GM06990 (cell line): ENCODE results near the gene RHOBTB3.
"Not testable (repeated sequence)": the region's sequence is repeated elsewhere in the genome, so short reads cannot be mapped to it uniquely, and the experiment has no call there.

ENCODE experiments used
- DNase-seq: peaks from one replicate; pipeline ENCODE4 v3.0.0-alpha.2; 2011; ENCODE audit not compliant: insufficient read length; ENCODE audit errors: extremely low read depth
- H3K27me3 ChIP-seq: replicated peaks from 2 replicates; pipeline ENCODE4 v1.6.0; 2011; ENCODE audit warnings: low read length; ENCODE audit not compliant: control insufficient read depth, insufficient read depth
- H3K36me3 ChIP-seq: 2 replicates; pipeline ENCODE4 v1.5.1; 2011; ENCODE audit warnings: low read length; ENCODE audit not compliant: control insufficient read depth, insufficient read depth
- H3K4me3 ChIP-seq: replicated peaks from 2 replicates; pipeline ENCODE4 v1.5.1; 2011; ENCODE audit warnings: low read depth, mild to moderate bottlenecking, control low read depth, low read length
- CTCF ChIP-seq: IDR thresholded peaks from 2 replicates; pipeline ENCODE4 v1.5.1; 2011; ENCODE audit warnings: low read length, control low read depth, mild to moderate bottlenecking, inconsistent platforms; ENCODE audit not compliant: insufficient read depth, poor library complexity, severe bottlenecking

Gene RHOBTB3

GRCh38 chr5:95832664-95833063, 101.5 kb downstream of the RHOBTB3 start:
- Histone ChIP-seq H3K27me3 (no peaks in the 10 kb centered on the region), H3K4me3 (no peak overlapping the region), H3K36me3 (no peaks in the 10 kb centered on the region)
- no peak for TF ChIP-seq CTCF
- DNase-seq = no peak

- Histone ChIP-seq H3K36me3 (no peaks in the 10 kb centered on the region), H3K4me3 (peak overlapping the region; percentile 74), H3K27me3 (no peaks in the 10 kb centered on the region)
- DNase-seq = no peak
- TF ChIP-seq CTCF = no peak
These were observed 104.7 kb downstream of the RHOBTB3 start for GRCh38 chr5:95835682-95836385.

- DNase-seq = no peak
- H3K27me3 ChIP-seq = no peaks in the 10 kb centered on the region
- TF ChIP-seq CTCF = no peak
- no peaks in the 10 kb centered on the region for H3K36me3 ChIP-seq
- H3K4me3 ChIP-seq = peak overlapping the region; percentile 74
These were observed 105.4 kb downstream of the RHOBTB3 start for GRCh38 chr5:95836544-95836943.

GRCh38 chr5:95836971-95837370, 105.8 kb downstream of the RHOBTB3 start:
- H3K36me3 ChIP-seq, H3K4me3 ChIP-seq, DNase-seq, H3K27me3 ChIP-seq: not testable (repeated sequence)

GRCh38 chr5:95837492-95837891, 106.4 kb downstream of the RHOBTB3 start:
- no peak overlapping the region for H3K4me3 ChIP-seq
- H3K36me3 ChIP-seq = no peaks in the 10 kb centered on the region
- H3K27me3 ChIP-seq = no peaks in the 10 kb centered on the region
- no peak for DNase-seq
- no peak for TF ChIP-seq CTCF

- no peak for DNase-seq
- no peak overlapping the region for H3K4me3 ChIP-seq
- H3K36me3 ChIP-seq = no peaks in the 10 kb centered on the region
- no peak for TF ChIP-seq CTCF
- H3K27me3 ChIP-seq = no peaks in the 10 kb centered on the region
These were observed 106.9 kb downstream of the RHOBTB3 start for GRCh38 chr5:95838001-95838520.
